Activated CD4-positive, alpha-beta T cell treated with anti-CD3 and anti-CD28 coated beads, Interleukin-2, amount 10 ng/mL, durations not matched to agents 7 days and 5 days (primary cell): ENCODE results near the gene NUDT9. TPM values are rescaled to one million over a fixed set of nuclear protein-coding genes. Genes with fewer than 3 reads are reported as not detected.
"Not testable (repeated sequence)": the region's sequence is repeated elsewhere in the genome, so short reads cannot be mapped to it uniquely, and the experiment has no call there.

Experiments
- CTCF ChIA-PET: fragments of 350-600 bp; sonication (Branson Sonifier 250); formaldehyde crosslinking; loops from one replicate; lab custom pipeline; 2021; ENCODE audit warnings: antibody characterized with exemption; lab: Charles Lee
- POLR2A ChIA-PET: fragments of 350-600 bp; sonication (Branson Sonifier 250); formaldehyde crosslinking; loops from one replicate; lab custom pipeline; 2021; ENCODE audit warnings: antibody characterized with exemption; lab: Charles Lee
- DNase-seq: peaks from one replicate; pipeline ENCODE4 v3.0.0-alpha.2; 2020
- H3K27ac Mint-ChIP-seq: one replicate; pipeline ENCODE4 v1.8.0; 2021; ENCODE audit warnings: mild to moderate bottlenecking, moderate library complexity, mixed read lengths
- H3K27me3 Mint-ChIP-seq: one replicate; pipeline ENCODE4 v1.8.0; 2021; ENCODE audit warnings: mixed read lengths
- H3K36me3 Mint-ChIP-seq: one replicate; pipeline ENCODE4 v1.8.0; 2021; ENCODE audit warnings: low read depth, mixed read lengths
- H3K4me1 Mint-ChIP-seq: one replicate; pipeline ENCODE4 v1.8.0; 2021; ENCODE audit warnings: mixed read lengths
- H3K4me3 Mint-ChIP-seq: one replicate; pipeline ENCODE4 v1.8.0; 2021; ENCODE audit warnings: mild to moderate bottlenecking, moderate library complexity, mixed read lengths
- H3K9me3 Mint-ChIP-seq: one replicate; pipeline ENCODE4 v1.8.0; 2021; ENCODE audit warnings: mixed read lengths
- total RNA-seq, 2 experiments: library from RNA; stranded (reverse); gene quantifications; one replicate each; pipeline ENCODE4 v1.2.3, GENCODE V29; 2021

Gene NUDT9
- total RNA-seq, 2 experiments from 2014 or later = 11.7 to 11.9 TPM

- H3K27ac Mint-ChIP-seq = no peak overlapping the region
Observed at GRCh38 chr4:87414816-87415215, 7.6 kb upstream of the NUDT9 start.

DNA sequence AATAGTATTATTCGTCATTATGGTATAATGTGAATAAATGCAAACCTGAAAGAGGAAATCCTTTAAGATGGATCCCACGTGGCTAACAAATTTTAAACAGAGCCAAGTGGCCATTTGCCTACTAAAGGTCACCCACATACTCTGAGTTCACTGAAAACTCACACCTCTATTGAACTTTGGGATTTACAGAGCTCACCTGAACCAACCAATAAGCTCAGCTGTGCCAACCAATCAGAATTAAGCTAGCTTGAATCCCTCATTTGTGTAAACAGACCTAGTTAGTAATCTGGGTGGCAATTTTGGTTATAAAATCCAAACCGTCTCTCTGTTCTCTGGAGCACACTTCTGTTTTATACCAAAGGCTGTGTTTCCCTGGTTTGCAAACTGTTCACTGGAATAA, 5.4 kb upstream of the NUDT9 start:
- no peaks in the 10 kb centered on the region for H3K9me3 Mint-ChIP-seq
- no peak for DNase-seq
- H3K4me1 Mint-ChIP-seq = peaks cover 9% of the 10 kb centered on the region
- POLR2A ChIA-PET = no interaction called here
- H3K4me3 Mint-ChIP-seq = no peak overlapping the region
- no peak overlapping the region for H3K27ac Mint-ChIP-seq
- H3K27me3 Mint-ChIP-seq = peaks cover 2% of the 10 kb centered on the region
- no peaks in the 10 kb centered on the region for H3K36me3 Mint-ChIP-seq
- CTCF ChIA-PET = interaction anchor here (0.6 to 0.8 kb wide), 2 partner anchors 12 to 16 kb away, joined by 3 read pairs; no protein-coding TSS in a partner anchor

More at GRCh38 chr4:87414816-87415215, 7.6 kb upstream of the NUDT9 start:
- Mint-ChIP-seq H3K9me3 (no peaks in the 10 kb centered on the region), H3K4me3 (no peak overlapping the region), H3K27me3 (peaks cover 9% of the 10 kb centered on the region), H3K36me3 (no peaks in the 10 kb centered on the region), H3K4me1 (no peaks in the 10 kb centered on the region)
- CTCF ChIA-PET = interaction anchor here (1.0 to 1.5 kb wide), 2 partner anchors 20 to 23 kb away, joined by 3 to 4 read pairs; partner anchors contain the start of gene HSD17B11
- POLR2A ChIA-PET = no interaction called here
- no peak for DNase-seq

DNA sequence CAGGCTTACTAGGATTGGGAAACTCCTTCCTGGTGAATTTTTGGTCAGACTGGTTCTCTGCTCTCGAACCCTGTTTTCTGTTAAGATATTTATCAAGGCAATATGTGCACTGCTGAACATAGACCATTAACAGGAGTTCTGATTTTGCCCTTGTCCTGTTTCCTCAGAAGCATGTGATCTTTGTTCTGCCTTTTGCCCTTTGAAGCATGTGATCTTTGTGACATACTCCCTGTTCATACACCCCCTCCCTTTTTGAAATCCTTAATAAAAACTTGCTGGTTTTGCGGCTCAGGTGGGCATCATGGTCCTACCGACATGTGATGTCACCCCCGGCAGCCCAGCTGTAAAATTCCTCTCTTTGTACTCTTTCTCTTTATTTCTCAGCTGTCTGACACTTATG, 4.0 kb upstream of the NUDT9 start:
- H3K9me3 Mint-ChIP-seq, H3K27ac Mint-ChIP-seq, H3K27me3 Mint-ChIP-seq, DNase-seq, H3K36me3 Mint-ChIP-seq, CTCF ChIA-PET, H3K4me3 Mint-ChIP-seq, POLR2A ChIA-PET: not testable (repeated sequence)
- H3K4me1 Mint-ChIP-seq = peaks cover 13% of the 10 kb centered on the region

GRCh38 chr4:87419578-87420249, 2.7 kb upstream of the NUDT9 start:
- DNase-seq = no peak
- H3K4me1 Mint-ChIP-seq = peaks cover 25% of the 10 kb centered on the region
- H3K27me3 Mint-ChIP-seq = no peaks in the 10 kb centered on the region
- H3K9me3 Mint-ChIP-seq = no peaks in the 10 kb centered on the region
- H3K36me3 Mint-ChIP-seq = no peaks in the 10 kb centered on the region
- CTCF ChIA-PET = interaction anchor here (1.2 to 1.3 kb wide), 2 partner anchors 13 to 16 kb away, joined by 3 to 4 read pairs; no protein-coding TSS in a partner anchor
- no peak overlapping the region for H3K4me3 Mint-ChIP-seq
- H3K27ac Mint-ChIP-seq = no peak overlapping the region
- POLR2A ChIA-PET = no interaction called here

DNA sequence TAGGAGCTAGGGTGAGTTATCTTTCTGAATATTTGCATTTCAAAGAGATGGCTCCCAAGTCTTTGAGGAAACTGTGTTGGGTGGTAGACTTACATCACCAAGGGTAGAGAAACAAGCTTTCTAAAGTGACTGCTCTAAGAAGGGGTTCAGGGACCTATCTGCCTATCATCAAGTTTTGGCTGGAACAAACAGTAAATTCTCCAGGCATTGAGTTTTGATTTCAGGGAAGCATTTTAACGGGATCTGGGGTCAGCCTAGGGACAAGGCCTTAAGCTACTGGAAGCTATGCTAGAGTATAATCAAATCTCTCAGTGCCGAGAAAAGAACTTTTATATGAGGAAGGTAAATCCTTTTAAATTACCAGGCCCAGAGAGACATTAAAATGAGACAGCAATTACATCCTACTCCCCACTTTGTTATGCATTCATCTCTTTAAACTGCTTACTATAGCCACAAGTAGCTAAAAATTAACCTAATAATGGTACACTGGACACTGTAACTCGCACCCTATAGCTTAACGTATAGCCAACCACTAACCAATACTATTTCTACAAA, 2.0 kb upstream of the NUDT9 start:
- no peak overlapping the region for H3K4me3 Mint-ChIP-seq
- no peak for DNase-seq
- CTCF ChIA-PET = interaction anchor here (0.8 to 1.3 kb wide), 4 partner anchors 8 to 22 kb away, joined by 3 to 7 read pairs (median 4); no protein-coding TSS in a partner anchor
- no peaks in the 10 kb centered on the region for H3K27me3 Mint-ChIP-seq
- no peaks in the 10 kb centered on the region for H3K9me3 Mint-ChIP-seq
- H3K36me3 Mint-ChIP-seq = no peaks in the 10 kb centered on the region
- no peak overlapping the region for H3K27ac Mint-ChIP-seq
- peaks cover 27% of the 10 kb centered on the region for H3K4me1 Mint-ChIP-seq
- POLR2A ChIA-PET = no interaction called here

DNA sequence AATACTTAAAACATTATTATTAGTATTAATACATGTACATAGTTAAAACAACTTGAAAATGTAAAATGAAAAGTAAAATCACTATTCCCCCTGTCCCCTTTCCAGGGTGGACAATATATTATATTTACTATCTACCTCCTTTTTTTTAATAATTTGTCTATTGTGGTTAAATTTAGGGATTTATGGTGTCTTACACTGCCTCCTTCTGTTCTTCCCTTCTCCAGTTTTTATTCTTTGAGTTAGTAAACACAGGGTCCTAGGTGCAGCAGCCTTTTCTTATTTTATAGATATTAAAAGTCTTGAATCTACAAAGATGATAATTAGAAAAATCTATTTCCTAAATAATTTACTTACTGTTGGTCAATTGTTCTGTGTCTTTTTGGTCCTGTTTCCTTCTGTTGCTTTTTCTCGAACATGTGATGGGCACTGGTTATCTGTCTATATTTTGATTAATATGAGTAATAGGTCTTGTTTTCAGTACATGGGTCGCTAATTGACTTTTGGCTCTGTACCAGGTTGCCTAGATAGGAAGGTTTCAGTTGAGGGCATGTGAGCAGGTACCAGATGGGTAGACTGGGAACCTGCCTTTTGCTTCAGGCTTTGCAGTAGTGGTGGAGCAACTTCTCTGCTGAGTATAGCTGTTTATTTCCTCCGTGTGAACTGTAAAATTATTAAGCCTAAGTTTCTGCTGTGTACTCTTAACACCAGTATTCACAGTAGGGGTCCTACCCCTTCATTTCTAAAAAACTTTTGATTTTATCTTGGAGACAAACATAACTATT, 1.1 kb downstream of the NUDT9 start:
- H3K9me3 Mint-ChIP-seq = no peaks in the 10 kb centered on the region
- H3K27ac Mint-ChIP-seq = peak overlapping the region; percentile 96
- H3K4me3 Mint-ChIP-seq = peak overlapping the region; percentile 88
- POLR2A ChIA-PET = no interaction called here
- no peaks in the 10 kb centered on the region for H3K36me3 Mint-ChIP-seq
- peaks cover 32% of the 10 kb centered on the region for H3K4me1 Mint-ChIP-seq
- H3K27me3 Mint-ChIP-seq = no peaks in the 10 kb centered on the region
- CTCF ChIA-PET = interaction anchor here (0.6 to 1.5 kb wide), 2 partner anchors 23 to 117 kb away, joined by 4 to 5 read pairs; no protein-coding TSS in a partner anchor
- no peak for DNase-seq

DNA sequence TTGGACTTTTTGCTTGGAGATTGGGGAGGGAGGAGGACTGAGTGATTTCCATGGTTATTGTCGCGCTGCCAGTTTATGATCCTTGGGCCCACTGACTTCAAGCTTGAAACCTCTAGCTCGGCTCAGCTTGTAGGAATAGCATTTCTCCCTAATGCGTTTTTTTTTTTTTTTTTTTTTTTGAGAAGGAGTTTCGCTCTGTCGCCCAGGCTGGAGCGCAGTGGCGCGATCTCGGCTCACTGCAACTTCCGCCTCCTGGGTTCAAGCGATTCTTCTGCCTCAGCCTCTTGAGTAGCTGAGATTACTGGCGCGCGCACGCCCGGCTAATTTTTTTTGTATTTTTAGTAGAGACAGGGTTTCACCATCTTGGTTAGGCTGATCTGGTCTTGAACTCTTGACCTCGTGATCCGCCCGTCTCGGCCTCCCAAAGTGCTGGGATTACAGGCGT, 1.7 kb downstream of the NUDT9 start:
- H3K27ac Mint-ChIP-seq = peak overlapping the region; percentile 68
- CTCF ChIA-PET = interaction anchor here (0.6 to 0.7 kb wide), 3 partner anchors 33 to 362 kb away, joined by 3 to 4 read pairs (median 3); no protein-coding TSS in a partner anchor

GRCh38 chr4:87425711-87426110, 3.3 kb downstream of the NUDT9 start:
- H3K4me3 Mint-ChIP-seq = no peak overlapping the region
- H3K27ac Mint-ChIP-seq = peak overlapping the region; percentile 2
- no peak for DNase-seq
- peaks cover 35% of the 10 kb centered on the region for H3K4me1 Mint-ChIP-seq
- no peaks in the 10 kb centered on the region for H3K36me3 Mint-ChIP-seq
- ChIA-PET POLR2A (no interaction called here), CTCF (interaction anchor here (0.7 kb wide), 1 partner anchor 274 kb away, joined by 4 read pairs; no protein-coding TSS in a partner anchor)
- H3K27me3 Mint-ChIP-seq = no peaks in the 10 kb centered on the region
- H3K9me3 Mint-ChIP-seq = no peaks in the 10 kb centered on the region

More for the DNA sequence above, 1.7 kb downstream of the NUDT9 start:
- POLR2A ChIA-PET, H3K36me3 Mint-ChIP-seq, H3K27me3 Mint-ChIP-seq, DNase-seq, H3K9me3 Mint-ChIP-seq: not testable (repeated sequence)
- H3K4me3 Mint-ChIP-seq = peak overlapping the region; percentile 88
- peaks cover 32% of the 10 kb centered on the region for H3K4me1 Mint-ChIP-seq

DNA sequence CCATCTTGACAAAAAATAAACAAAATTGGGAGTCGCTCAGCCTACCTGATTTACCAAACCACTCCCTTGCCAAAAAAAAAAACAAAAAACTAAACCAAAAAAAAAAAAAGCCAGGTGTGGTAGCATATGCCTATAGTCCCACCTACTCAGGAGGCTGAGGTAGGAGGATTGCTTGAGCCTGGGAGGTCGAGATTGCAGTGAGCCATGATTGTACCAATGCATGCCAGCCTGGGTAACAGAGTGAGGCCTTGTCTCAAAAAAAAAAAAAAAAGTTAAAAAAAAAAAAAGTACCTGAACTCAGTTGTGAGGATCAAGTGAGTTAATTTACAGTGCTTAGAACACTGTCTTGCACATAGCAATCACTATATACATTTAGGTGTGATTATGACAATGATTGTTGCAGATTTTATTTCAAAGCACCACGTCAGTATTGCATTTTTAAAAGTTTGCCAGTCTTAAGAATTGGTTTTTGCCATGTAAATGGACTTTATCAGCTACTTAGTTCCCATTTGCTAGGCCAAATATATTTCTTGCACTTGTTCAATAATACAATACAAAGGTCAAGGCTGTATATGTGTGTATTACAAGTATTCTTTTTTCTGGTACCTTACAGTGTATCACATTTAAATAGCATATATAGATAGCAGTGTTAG, 4.6 kb downstream of the NUDT9 start:
- Mint-ChIP-seq H3K4me3 (no peak overlapping the region), H3K36me3 (no peaks in the 10 kb centered on the region), H3K9me3 (no peaks in the 10 kb centered on the region), H3K27ac (no peak overlapping the region), H3K4me1 (peaks cover 27% of the 10 kb centered on the region), H3K27me3 (no peaks in the 10 kb centered on the region)
- ChIA-PET CTCF (no interaction called here), POLR2A (no interaction called here)
- DNase-seq = no peak

DNA sequence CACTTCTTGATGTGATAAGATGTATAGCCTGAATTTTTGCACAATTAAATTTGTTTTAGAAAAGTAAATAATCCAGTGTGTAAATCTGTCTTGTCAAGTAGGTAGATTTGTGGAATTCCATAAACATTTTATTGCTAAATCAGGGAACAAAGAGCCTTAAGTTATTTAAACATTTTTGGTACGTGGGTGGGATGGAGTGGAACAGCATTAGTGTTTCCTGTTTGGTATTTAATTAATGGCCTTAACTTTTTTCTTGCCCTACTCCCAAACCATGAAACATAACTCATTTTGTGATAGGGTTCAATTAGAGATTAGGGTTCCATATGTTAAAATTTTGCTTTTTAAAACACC, 5.1 kb downstream of the NUDT9 start:
- no peak for DNase-seq
- POLR2A ChIA-PET = no interaction called here
- no peaks in the 10 kb centered on the region for H3K36me3 Mint-ChIP-seq
- CTCF ChIA-PET = no interaction called here
- H3K4me3 Mint-ChIP-seq = no peak overlapping the region
- H3K4me1 Mint-ChIP-seq = peaks cover 26% of the 10 kb centered on the region
- no peak overlapping the region for H3K27ac Mint-ChIP-seq
- no peaks in the 10 kb centered on the region for H3K9me3 Mint-ChIP-seq
- no peaks in the 10 kb centered on the region for H3K27me3 Mint-ChIP-seq

DNA sequence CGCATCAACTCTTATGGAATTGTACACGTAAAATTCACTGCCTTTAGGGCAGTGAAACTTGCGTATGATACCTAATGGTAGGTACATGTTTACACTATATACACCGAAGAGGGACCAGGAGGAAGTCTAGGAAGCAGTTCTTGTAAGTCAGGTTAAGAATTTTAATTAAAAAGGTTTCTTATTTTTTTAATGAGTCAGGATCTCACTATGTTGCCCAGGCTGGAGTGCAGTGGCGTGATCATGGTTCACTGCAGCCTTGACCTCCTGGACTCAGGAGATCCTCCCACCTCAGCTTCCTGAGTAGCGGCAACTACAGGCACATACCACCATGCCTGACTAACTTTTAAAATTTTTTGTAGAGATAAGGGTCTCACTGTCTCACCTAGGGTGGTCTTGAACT, 6.6 kb downstream of the NUDT9 start:
- Mint-ChIP-seq H3K4me3 (no peak overlapping the region), H3K27ac (no peak overlapping the region), H3K27me3 (no peaks in the 10 kb centered on the region), H3K36me3 (peaks cover 3% of the 10 kb centered on the region), H3K9me3 (no peaks in the 10 kb centered on the region), H3K4me1 (peaks cover 19% of the 10 kb centered on the region)
- ChIA-PET POLR2A (no interaction called here), CTCF (interaction anchor here (0.8 kb wide), 1 partner anchor 12 kb away, joined by 3 read pairs; no protein-coding TSS in a partner anchor)
- no peak for DNase-seq

GRCh38 chr4:87430038-87430437, 7.7 kb downstream of the NUDT9 start:
- POLR2A ChIA-PET = no interaction called here

More at GRCh38 chr4:87430038-87430437, 7.7 kb downstream of the NUDT9 start:
- Mint-ChIP-seq H3K4me1 (peaks cover 11% of the 10 kb centered on the region), H3K27ac (no peak overlapping the region), H3K9me3 (no peaks in the 10 kb centered on the region), H3K36me3 (peaks cover 5% of the 10 kb centered on the region), H3K4me3 (no peak overlapping the region), H3K27me3 (no peaks in the 10 kb centered on the region)
- CTCF ChIA-PET = no interaction called here
- DNase-seq = no peak
